GM12875 (cell line): ENCODE data around the gene NT5C.

ENCODE experiments used
- H3K4me3 ChIP-seq: one replicate; pipeline ENCODE4 v1.5.1; 2011; ENCODE audit warnings: low read depth, low read length, control low read depth
- TF ChIP-seq, protein P1 (sequence below): IDR thresholded peaks from 2 replicates; pipeline ENCODE4 v1.5.1; 2011; ENCODE audit warnings: low read depth, mild to moderate bottlenecking, control low read depth, inconsistent platforms, low read length, moderate library complexity, borderline replicate concordance; ENCODE audit not compliant: insufficient read depth

The NT5C gene

DNA sequence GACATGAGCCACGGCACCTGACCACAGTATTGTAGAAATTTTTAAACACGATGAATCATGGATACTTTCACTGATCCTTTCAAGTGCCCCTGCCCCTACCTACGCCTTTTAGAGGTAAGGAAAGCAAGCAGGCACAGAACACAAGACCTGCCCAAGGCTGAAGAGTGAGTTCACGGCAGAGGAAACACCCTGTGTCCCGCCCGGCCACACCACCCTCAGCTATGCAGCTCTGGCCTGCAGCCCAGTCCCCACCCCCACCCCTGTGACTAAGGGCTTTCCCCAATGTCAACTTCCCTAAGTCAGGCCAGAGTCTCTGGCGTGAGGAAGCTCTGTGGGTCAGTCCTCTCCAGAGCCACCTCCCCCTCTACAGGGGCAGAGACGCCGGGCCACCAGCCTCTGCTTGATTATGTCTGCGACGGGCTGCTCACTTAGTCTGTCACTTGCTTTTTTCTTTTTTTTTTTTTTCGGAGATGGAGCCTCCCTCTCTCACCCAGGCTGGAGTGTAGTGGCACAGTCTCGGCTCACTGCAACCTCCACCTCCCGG lies 35.4 kb downstream of the NT5C start:
- no peak overlapping the region for H3K4me3 ChIP-seq

DNA sequence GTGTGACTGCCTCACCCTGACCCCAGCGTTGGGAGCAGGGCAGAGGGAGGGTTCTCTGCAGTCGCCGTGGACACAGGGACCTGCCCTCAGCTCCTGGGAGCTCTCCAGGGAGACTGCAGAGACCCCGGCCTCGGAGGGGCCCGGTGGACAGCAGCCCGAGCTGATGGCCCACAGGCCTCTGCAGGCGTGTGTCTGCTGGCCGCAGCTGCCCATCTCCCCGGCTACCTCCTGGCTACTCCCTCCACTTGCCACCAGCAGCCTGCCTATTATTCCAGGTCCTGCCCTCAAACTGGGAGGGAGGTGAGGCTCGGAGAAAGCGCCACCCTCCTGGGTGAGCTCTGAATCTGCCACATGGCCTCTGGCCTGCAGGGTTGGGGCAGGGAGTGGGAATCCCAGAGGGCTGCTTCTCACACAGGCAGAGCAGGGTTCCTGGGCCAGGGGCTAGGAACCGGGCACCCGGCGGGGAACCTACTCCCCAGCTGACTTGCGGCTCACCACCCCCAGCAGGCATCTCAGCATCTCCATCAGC lies 36.6 kb downstream of the NT5C start:
- no peak overlapping the region for H3K4me3 ChIP-seq

More for the DNA sequence above, 35.4 kb downstream of the NT5C start:
- TF ChIP-seq, protein P1, sequence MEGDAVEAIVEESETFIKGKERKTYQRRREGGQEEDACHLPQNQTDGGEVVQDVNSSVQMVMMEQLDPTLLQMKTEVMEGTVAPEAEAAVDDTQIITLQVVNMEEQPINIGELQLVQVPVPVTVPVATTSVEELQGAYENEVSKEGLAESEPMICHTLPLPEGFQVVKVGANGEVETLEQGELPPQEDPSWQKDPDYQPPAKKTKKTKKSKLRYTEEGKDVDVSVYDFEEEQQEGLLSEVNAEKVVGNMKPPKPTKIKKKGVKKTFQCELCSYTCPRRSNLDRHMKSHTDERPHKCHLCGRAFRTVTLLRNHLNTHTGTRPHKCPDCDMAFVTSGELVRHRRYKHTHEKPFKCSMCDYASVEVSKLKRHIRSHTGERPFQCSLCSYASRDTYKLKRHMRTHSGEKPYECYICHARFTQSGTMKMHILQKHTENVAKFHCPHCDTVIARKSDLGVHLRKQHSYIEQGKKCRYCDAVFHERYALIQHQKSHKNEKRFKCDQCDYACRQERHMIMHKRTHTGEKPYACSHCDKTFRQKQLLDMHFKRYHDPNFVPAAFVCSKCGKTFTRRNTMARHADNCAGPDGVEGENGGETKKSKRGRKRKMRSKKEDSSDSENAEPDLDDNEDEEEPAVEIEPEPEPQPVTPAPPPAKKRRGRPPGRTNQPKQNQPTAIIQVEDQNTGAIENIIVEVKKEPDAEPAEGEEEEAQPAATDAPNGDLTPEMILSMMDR: no peak

DNA sequence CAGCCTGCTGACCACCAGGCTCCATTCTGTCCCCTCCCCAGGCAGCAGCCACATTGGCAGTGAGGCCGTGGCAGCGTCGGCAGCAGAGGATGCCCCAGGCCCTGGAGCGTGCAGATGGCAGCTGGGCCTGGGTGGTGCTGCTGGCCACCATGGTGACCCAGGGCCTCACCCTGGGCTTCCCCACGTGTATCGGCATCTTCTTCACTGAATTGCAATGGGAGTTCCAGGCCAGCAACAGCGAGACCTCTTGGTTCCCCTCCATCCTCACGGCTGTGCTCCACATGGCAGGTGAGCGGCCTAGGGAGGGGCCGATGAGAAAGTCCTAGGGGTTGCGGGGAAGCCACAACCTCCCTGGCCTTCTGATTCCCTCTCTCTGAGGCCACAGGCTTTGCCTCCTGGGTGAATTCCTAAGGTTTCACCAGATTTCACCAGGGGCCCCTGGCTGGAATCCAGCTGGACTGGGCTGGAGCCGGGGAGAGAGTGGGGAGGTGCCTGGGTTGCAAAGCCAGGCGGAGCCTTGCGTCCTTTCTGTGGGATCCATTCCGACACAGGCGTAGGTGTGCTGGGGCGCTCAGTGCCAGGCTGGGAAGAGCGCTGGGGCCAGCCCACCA lies 37.9 kb downstream of the NT5C start:
- TF ChIP-seq, protein P1: no peak
- no peak overlapping the region for H3K4me3 ChIP-seq

More for the DNA sequence above, 36.6 kb downstream of the NT5C start:
- TF ChIP-seq, protein P1: no peak

GRCh38 chr17:75091855-75092327 lies 39.7 kb downstream of the NT5C start:
- H3K4me3 ChIP-seq: no peak overlapping the region
- TF ChIP-seq, protein P1: no peak

DNA sequence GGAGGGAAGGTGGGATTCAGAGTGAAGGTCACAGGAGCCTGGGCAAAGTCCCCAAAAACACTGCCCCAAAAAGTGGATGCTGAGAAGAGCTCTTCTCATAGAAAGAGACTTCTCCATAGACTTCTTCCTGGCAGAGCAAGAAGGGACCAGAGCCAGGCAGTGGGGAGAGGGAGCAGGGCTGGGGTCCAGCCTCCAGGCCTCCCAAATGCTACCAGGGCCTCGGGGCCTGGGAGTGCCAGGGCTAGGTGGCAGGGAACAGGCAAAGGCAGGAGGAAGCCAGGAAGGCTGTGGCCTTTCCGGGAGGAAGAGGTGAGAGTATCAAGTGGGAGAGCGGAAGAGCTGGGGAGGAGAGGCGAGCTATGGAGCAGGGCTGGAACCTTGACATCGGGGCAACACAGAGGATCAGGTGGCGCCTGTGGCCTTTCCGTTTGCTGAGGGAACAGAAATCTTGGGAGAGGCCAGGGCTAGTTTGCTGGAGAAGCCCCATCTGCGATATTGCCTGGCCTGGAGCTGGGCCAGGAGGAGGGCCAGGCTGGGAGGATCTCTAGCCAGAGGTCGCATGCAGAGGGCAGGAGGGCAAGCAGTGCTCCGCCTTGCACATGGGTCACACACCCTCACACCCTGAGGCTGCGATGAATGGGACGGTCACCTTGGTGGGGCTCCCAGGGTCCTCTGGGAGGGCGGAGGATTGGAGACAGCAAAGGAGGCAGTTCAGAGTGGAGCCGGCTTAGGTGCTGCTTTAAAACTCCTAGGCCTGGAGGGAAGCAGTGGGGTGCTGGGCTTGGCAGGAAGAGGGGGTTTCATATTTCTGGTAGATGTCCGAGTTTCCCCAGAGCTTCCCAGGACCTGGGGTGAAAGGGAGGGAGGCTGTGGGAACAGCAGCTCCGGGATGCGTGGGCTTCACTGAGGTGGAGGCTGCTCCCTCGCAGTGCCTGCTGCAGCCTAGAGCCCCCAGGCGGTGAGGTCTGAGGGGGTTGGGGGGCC lies 40.4 kb downstream of the NT5C start:
- TF ChIP-seq, protein P1: no peak
- no peak overlapping the region for H3K4me3 ChIP-seq

DNA sequence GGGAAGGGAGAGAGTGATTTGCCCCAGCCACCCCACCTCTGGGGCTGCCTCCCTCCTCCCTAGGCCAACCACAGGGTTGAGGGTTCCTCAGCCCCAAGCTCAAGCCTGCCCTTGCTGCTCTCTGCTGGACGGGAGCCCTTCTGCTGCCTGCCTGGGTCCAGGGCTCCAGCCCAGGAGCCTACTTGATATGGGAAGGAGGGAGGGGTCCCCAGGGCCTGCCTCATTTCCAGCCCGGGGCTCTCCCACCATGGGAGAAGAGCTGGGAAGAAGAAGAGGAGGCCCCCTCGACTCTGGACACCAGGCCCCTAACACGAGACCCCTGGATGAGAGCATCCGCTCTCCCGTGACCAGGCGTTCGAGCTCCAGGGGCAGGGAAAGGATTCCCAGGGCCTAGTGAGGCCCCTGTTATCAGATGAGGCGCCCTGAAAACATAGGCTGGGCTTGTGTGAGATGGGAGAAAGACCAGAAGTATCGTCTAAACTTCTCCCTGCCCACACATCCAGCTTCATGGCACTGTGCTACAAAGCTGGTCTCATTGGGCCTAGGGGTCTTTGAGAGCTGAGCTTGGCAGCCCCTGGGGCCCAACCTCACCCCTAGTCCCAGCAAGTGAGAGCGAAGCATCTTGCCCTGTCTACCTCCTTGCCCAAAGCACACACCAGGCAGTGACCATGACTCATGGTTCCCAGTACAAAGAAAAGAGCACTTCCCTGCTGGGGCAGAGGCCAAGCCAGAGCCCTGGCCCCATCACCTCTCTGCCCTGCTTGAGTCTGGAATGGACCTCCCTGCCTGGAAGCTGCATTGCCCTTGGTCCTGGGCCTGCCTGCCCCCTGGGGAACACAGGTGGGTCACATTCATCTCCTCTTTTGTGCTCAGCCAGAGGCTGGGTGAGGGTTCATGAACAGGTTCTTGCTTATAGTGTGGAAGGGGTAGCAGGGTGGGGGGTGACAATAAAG lies 42.8 kb downstream of the NT5C start:
- TF ChIP-seq, protein P1: no peak
- H3K4me3 ChIP-seq: no peak overlapping the region
